HG03575 (cell line): Measurements from ENCODE around the gene INSYN2B.

Experiments used
- ATAC-seq: cut with Tn5 transposase; IDR thresholded peaks from one replicate; pipeline ENCODE4 v1.9.1; 2021; ENCODE audit not compliant: unreplicated experiment, insufficient number of reproducible peaks, low FRiP score; ENCODE audit errors: extremely low read depth

The INSYN2B gene

DNA sequence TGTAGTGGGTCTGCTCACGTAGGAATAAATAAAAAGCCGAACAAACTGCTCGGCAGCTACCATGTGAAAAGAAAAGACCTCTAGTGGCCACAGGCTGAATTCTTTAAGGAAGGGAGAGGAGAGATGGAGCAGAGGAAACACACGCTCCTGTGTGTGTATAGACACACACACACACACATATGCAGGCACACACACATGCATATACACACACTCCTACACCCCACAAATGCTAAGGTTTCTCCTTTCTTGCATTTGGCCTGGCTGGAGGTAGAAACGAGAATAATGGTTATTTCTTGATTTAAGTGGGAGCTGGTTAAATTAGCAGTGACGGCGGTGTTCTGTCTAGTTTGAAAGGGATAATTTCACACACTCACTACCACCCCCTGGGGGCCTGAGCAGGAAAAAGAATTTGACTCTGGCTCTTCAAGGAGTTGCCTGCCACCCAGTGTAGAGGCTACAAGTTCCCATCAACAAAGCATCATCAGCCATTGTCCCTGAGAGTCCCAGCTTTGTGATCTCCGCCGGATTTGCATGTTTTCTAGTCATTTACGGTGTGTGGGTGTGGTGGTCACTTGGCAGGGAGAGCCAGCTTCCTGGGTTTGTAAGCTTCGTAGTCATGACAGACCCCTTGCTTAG lies at the start of gene INSYN2B:
TSS of gene INSYN2B (minus strand) at position 78 of the 636 bp plus-strand sequence. CDS start 96,597 bp downstream, outside the sequence.
- no peak for ATAC-seq

GRCh38 chr5:170028124-170028523 lies 47.8 kb upstream of the INSYN2B start:
- no peak for ATAC-seq

DNA sequence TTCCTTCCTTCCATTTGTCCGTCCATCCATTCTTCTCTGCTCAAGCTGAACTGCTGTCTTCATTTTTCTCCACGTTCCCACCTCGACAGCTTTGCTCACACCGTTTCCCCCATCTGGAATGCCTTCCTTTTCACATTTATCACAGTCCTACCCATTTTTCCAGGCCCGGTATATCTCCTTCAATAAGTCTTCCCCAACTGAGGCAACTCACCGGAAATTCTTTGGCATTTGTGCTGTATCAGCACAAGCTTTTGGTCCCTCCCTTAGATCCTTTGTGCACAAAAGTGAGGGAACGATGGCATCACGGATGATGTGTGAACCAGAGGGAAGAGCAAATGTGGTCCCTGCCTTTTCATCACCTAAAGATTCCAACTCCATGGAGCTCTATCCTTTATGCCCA lies 45.6 kb upstream of the INSYN2B start:
- no peak for ATAC-seq

DNA sequence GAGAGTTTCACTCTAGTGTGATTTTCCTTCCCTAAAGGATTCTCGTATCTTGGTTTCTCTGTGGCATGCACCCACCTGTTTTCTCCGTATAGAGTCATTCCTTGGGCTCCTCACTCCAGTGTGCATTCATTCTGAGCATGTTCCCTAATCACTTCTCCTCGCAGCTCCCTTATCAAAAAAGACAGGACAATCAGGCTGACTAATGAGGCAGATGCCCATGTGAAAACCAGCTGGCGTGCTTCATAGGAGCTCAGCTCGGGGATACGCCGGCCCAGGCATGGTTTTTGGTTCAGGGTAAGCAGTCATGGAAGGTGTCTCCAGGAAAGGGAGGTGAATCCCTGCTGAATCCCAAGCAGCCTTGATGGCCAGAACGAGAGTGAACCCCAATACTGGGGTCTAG lies 41.2 kb upstream of the INSYN2B start:
- no peak for ATAC-seq

- no peak for ATAC-seq
These were observed 40.1 kb upstream of the INSYN2B start for GRCh38 chr5:170020423-170020822.

DNA sequence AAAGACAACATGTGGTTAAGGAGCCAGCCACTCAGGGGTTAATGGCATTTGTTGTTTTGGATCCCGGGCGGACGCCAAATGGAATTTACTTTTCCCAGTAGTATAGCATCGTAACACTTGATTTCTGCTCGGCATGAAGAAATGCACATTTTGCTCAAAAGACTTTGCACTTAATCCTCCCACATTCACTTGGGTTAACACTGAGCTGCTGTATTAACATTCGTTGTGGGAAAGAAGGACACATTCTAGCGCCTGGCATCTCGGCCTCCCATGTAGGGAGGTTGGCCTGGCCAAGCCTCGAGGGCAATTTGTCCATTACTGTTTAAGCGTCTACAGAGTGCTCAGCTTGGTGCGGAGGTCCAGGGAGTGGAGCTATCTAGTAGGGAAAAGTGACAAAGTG lies 32.3 kb upstream of the INSYN2B start:
- no peak for ATAC-seq

DNA sequence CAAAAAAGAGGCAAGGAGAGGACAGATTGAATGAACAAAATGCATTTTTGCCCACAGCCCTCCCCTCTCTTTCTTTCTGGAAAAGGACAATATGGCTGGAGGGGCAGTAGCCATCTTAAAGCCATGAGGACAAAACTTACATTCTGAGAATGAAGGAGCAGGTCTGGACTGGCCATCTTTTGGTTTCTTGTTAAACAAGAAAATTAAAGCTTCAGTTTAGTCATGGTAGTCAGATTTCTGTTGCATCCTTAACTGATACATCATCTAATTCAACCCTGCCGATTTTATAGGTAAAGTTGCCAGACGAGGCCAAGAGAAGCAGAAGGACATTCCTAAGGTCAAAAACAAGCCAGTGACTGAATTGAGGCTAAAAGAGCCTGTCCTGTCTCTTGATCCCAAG lies 31.5 kb upstream of the INSYN2B start:
- no peak for ATAC-seq

DNA sequence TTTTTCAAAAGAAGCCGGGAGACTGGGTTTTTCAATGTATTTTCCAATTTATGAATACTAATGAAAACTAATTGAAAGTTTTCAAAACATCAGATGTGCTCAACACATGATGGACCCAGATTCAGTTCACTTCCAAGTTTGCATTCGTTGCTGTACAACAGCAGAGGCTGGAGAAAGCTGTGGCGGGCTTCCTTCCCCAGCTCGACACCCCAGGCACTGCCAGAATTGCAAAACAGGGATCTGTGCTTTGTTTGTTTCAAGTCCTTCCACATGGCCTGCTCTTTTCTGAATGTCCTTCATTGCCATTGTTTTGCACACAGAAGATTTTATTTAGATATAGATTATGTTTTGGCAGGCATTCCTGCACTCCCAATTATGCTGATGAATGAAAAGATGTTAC lies 30.3 kb upstream of the INSYN2B start:
- ATAC-seq = no peak

- ATAC-seq = no peak
These were observed 28.1 kb upstream of the INSYN2B start for GRCh38 chr5:170008376-170008775.

DNA sequence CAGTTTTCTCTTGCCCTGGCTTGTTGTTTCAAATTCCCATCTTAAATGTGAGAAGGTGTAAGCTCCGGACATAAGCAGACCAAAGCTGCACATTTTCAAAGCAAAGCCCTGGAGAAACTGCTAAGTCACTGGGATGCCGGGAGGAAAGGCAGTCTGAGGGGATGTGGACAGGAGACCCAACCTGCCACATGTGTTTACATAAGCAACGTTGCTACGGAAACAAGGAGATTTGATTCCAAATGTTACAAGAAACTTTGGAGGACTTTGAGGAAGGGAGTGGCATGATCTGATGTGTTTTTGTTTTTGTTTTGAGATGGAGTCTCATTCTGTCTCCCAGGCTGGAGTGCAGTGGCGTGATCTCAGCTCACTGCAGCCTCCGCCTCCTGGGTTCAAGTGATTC lies 25.7 kb upstream of the INSYN2B start:
- no peak for ATAC-seq

GRCh38 chr5:170000155-170000554 lies 19.9 kb upstream of the INSYN2B start:
- ATAC-seq = no peak

GRCh38 chr5:169999621-170000020 lies 19.3 kb upstream of the INSYN2B start:
- ATAC-seq = no peak

- no peak for ATAC-seq
These were observed 17.5 kb upstream of the INSYN2B start for GRCh38 chr5:169997798-169998197.

GRCh38 chr5:169993485-169993790 lies 13.1 kb upstream of the INSYN2B start:
- no peak for ATAC-seq

DNA sequence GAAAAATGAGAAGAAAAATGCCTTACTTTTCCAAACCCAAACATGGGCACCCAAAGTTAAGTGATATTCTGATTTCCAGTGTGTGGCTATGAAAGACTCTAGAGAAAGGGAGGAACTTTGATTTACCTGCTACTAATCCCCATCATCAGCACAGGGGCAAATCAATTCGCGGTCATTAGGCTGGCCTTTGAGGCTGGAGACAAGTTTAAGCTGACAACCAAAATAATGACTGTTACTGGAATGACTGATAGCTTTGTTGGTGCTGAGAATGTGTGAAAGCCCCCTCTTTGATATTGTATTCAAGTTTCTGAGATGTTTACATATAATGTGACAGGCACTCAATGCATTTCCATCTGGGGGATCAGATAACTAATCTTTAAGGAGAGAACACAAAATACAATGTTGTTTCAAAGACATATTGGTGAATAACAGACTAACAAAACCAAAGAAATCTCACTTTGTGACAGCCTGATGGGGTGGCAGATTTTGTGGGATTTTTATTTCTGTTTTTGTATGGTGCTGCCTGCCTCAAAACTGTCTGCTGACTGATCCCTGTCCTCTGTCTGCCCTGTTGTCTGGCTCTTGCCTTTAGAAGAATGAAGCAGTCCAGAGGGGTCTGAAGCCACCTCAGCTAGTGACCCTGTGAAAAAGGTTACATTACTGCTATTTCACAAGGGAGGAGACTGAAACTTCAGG lies 12.6 kb upstream of the INSYN2B start:
- no peak for ATAC-seq

DNA sequence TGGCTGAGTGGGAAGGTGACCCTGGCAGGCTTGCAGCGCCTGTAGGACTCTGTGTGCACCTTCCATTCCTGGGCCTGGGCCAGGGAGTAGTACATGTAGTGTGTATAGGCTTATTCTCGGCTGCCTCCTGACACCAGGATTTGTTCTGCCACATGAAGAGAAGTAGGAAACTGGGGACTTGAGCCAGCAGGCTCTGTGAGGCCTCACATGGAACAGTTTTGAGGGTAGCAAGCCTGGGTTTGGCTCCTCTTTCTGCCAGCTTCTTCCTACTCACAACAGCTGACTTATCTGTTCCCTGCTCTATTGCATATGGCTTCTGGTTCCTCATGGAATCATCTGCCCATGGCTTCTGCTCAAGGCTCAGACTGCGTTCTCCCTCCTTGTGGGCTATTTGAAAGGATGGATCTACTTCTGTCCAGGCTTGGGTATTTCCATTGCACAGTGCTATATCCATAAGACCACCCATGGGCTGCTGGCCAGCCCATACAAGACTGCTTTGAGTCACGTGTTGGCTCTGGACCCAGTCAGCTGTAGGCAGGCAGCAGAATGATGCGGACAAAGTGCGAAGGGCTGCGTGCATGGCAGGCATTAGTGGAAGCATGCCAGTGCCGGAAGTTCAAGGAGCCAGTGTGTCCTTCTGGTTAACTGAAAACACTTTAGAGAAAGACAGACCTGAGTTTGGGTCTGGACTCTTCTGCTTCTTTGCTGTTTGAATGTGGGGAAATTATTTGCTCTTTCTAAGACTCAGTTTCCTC lies 11.0 kb upstream of the INSYN2B start:
- ATAC-seq = no peak

- ATAC-seq = no peak
These were observed 9.1 kb upstream of the INSYN2B start for GRCh38 chr5:169989365-169989764.

DNA sequence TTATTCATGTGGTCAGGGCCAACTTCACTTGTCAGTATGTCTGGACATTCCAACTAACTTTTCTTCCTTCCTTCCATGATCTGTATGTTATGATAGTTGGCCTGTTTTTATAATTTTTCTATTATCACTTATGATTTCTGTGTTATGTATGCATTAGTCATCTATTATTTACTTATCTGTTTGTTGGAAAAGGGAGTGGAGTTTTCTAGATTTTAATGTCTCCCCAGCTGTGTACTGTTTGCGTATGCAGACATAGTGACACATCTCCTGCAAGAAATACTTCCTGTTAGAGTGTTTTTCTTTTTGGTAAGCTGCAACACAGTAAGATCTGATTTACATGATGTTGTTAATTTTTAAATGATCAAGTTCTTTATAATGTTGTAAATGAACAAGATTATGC lies 8.7 kb upstream of the INSYN2B start:
- no peak for ATAC-seq

- ATAC-seq = no peak
These were observed 7.9 kb upstream of the INSYN2B start for GRCh38 chr5:169988206-169988605.

DNA sequence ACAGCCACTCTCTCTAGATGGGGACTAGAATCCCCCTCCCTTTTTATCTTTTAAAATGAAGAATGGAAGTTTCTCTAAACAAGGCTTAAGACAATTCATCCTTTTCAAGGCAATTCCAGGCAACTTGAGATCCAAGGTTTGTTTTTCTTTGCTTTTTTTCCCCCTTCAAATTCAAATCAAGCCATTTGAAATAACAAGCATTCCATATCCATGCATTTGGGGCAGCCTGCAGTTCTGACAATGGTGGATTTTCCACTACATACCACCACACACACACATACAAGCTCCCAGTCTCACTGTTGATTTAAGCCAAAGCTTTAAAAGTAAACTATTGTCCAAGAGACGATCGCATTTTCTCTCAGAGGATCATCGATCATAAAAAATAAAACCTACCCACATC lies 424 bp downstream of the INSYN2B start:
- ATAC-seq = no peak
